WERI-Rb-1 (cell line): ENCODE data around the gene GPR89B.
"Not testable (repeated sequence)": the region's sequence is repeated elsewhere in the genome, so short reads cannot be mapped to it uniquely, and the experiment has no call there.

Experiments
- DNase-seq: peaks from one replicate; pipeline ENCODE4 v3.0.0-alpha.2; 2020
- H3K27ac ChIP-seq: fragments of 250-450 bp; sonication (Bioruptor Pico); 2 replicates; pipeline ENCODE4 v1.5.1; 2020; ENCODE audit warnings: mild to moderate bottlenecking, moderate library complexity
- H3K27me3 ChIP-seq: fragments of 250-450 bp; sonication (Bioruptor Pico); 2 replicates; pipeline ENCODE4 v1.5.1; 2021; ENCODE audit warnings: mild to moderate bottlenecking, low read depth, moderate library complexity; ENCODE audit not compliant: insufficient read depth, severe bottlenecking
- H3K36me3 ChIP-seq: fragments of 250-450 bp; sonication (Bioruptor Pico); 2 replicates; pipeline ENCODE4 v1.5.1; 2020; ENCODE audit warnings: mild to moderate bottlenecking, moderate library complexity
- H3K4me3 ChIP-seq: 2 replicates; pipeline ENCODE4 v1.5.1; 2011; ENCODE audit warnings: low read depth, mild to moderate bottlenecking, control low read depth, low read length
- H3K9me3 ChIP-seq: fragments of 250-450 bp; sonication (Bioruptor Pico); 2 replicates; pipeline ENCODE4 v1.5.1; 2021; ENCODE audit warnings: mild to moderate bottlenecking, moderate library complexity; ENCODE audit not compliant: severe bottlenecking
- TF ChIP-seq, protein P1 (sequence below): IDR thresholded peaks from 2 replicates; pipeline ENCODE4 v1.5.1; 2011; ENCODE audit warnings: low read depth, mild to moderate bottlenecking, control low read depth, inconsistent platforms, low read length

The GPR89B gene

DNA sequence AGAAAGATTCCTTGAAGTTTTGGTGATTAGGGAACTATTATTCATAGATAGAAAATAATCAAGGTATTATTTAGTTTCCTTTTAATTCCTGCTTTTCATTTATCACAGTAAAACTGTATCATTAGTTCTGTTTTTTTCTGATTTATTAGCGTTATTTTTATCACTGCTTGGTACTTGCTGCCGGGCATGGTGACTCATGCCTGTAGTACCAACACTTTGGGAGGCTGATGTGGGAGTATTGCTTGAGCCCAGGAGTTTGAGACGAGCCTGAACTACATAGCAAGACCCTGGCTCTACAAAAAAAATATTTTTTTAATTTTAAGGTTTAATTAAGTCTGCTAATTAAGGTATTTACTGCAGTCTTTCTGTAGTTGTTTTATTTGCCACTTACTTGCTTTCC, 59.7 kb downstream of the GPR89B start:
- not testable (repeated sequence) for H3K9me3 ChIP-seq, DNase-seq, H3K27me3 ChIP-seq, H3K4me3 ChIP-seq, H3K36me3 ChIP-seq, H3K27ac ChIP-seq

DNA sequence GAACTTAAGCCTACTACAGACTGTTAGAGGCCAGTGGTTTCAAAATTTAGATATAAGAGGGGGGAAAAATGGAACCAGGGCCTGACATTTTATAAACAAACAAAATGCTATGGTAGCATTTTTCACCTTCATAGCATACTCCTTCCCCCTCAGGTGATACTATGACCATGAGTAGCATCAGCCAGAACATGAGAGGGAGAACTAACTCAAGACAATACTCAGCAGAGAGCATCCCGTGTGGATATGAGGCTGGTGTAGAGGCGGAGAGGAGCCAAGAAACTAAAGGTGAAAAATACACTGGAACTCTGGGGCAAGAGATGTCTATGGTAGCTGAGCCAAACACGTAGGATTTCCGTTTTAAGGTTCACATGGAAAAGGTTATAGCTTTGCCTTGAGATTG, 64.7 kb downstream of the GPR89B start:
- not testable (repeated sequence) for H3K27me3 ChIP-seq, H3K4me3 ChIP-seq, H3K27ac ChIP-seq, H3K36me3 ChIP-seq, DNase-seq, H3K9me3 ChIP-seq

DNA sequence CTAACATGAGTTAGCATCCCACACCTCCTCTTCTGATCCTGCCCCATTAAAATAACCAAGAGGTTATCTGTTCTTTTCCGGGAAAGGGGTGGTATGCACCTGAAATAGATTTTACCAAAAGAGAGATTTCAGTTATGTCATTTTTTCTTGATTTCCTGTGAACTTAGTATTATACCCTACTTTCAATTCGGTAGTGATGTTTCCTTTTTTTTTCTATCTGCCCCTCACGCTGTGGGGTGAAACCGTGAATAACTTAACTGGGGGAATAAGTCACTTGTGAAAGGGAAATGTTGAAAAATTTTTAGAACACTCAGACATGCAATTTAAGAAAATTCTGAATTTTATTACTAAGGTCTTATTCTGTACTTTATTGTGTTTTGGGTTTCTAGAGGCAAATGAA, 65.2 kb downstream of the GPR89B start:
- not testable (repeated sequence) for H3K36me3 ChIP-seq, H3K27ac ChIP-seq, H3K4me3 ChIP-seq, H3K27me3 ChIP-seq, DNase-seq, H3K9me3 ChIP-seq

DNA sequence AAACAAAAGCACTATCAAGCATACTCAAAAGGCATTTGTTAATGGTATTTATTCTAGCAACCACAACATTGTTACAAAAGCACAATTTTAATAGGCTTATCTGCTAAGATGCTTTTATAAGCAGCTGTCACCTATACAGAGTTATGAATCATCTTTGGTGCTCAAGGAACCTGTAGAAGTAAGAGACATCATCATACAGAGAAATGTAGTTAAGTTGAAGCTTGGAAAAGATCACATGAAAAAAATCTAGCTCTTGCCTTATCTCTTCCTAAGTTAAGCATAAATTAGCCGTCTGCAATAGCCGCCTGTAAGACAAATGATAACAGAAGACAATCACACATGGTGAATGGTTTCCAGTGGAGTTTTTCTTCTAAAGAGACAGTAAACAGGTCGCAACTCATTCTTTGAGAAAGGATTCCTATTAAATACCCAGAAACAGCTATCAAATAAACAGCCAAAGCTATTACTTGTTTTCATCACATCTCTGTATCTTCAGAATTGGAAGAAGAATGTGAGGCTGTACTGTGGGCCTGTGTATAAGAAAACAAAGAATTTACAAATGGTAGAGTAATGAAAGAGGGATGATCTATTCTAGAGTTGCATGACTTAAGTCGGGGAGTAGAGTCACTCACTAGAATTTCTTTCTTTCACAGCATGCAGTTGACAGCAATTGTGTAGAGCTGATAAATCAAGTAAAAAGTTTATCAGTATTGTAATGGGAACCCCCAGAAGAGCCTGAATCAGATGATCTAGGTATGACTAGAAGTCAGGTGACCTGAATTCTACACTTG, 65.8 kb downstream of the GPR89B start:
- not testable (repeated sequence) for H3K9me3 ChIP-seq, DNase-seq, H3K36me3 ChIP-seq, H3K27me3 ChIP-seq, H3K27ac ChIP-seq, H3K4me3 ChIP-seq

DNA sequence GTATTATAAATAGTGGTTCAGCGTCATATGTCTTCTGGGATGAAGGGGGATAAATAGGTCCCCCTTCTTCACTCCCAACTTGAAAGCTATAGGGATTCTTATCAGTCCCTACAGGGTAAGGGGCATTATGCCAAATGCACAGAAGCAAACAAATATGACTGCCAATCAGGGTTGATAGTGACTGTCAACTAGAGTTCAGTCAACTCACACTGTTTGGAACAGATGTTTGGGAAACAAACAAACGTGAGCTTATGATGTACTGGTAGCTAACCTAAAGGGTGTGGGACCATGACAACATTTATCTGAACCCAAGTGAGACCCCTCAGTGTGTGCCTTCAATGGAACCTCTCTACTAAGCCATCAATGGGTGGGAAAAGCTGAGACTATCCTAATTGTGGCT, 67.9 kb downstream of the GPR89B start:
- DNase-seq = not testable (repeated sequence)

DNA sequence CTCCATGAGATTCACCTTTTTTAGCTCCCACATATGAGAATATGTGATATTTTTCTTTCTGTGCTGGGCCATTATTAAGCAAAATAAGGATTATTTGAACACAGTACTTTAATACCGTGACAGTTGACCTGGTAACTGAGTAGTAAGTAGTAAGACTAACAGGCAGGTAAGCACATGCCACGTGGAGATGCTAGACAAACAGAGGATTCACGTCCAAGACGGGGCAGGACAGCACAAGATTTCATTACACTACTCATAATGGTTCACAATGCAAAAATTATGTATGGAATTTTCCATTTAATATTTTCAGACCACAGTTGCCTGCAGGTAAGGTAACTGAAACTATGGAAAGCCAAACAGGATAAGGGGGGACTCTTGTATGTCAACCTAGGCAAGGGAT, 79.5 kb downstream of the GPR89B start:
- H3K4me3 ChIP-seq, H3K36me3 ChIP-seq, H3K27me3 ChIP-seq, DNase-seq, H3K9me3 ChIP-seq, H3K27ac ChIP-seq: not testable (repeated sequence)

More for the DNA sequence above, 67.9 kb downstream of the GPR89B start:
- not testable (repeated sequence) for H3K9me3 ChIP-seq, H3K27ac ChIP-seq, H3K4me3 ChIP-seq, H3K36me3 ChIP-seq, H3K27me3 ChIP-seq

DNA sequence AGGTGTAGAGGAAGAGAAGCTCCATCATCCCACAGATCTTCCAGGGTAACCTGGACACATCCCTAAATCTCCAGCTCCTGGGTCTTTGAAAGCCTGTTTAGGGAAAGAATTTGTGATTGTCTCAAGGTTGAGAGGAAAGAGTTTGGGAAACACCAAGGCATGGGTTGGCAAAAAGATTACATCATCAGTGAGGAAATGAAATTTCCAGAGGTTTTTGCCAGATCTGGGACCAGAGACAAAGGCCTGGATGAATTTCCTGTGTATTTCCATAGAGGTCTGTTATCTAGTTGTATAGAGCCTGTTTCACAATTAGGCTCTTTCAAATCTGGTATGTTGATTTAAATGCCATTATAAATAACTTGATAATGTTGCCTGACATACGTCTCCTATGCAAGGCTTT, 82.3 kb downstream of the GPR89B start:
- H3K36me3 ChIP-seq = no peaks in the 10 kb centered on the region; the same call in 1 of the 2 replicates
- DNase-seq = no peak
- 0 out of 2 replicates have a peak overlapping the region, but pooled peaks have one; percentile 1 for H3K27ac ChIP-seq
- no peak overlapping the region for H3K4me3 ChIP-seq
- TF ChIP-seq, protein P1, sequence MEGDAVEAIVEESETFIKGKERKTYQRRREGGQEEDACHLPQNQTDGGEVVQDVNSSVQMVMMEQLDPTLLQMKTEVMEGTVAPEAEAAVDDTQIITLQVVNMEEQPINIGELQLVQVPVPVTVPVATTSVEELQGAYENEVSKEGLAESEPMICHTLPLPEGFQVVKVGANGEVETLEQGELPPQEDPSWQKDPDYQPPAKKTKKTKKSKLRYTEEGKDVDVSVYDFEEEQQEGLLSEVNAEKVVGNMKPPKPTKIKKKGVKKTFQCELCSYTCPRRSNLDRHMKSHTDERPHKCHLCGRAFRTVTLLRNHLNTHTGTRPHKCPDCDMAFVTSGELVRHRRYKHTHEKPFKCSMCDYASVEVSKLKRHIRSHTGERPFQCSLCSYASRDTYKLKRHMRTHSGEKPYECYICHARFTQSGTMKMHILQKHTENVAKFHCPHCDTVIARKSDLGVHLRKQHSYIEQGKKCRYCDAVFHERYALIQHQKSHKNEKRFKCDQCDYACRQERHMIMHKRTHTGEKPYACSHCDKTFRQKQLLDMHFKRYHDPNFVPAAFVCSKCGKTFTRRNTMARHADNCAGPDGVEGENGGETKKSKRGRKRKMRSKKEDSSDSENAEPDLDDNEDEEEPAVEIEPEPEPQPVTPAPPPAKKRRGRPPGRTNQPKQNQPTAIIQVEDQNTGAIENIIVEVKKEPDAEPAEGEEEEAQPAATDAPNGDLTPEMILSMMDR = no peak
- peaks cover 4% of the 10 kb centered on the region for H3K9me3 ChIP-seq
- H3K27me3 ChIP-seq = no peaks in the 10 kb centered on the region

DNA sequence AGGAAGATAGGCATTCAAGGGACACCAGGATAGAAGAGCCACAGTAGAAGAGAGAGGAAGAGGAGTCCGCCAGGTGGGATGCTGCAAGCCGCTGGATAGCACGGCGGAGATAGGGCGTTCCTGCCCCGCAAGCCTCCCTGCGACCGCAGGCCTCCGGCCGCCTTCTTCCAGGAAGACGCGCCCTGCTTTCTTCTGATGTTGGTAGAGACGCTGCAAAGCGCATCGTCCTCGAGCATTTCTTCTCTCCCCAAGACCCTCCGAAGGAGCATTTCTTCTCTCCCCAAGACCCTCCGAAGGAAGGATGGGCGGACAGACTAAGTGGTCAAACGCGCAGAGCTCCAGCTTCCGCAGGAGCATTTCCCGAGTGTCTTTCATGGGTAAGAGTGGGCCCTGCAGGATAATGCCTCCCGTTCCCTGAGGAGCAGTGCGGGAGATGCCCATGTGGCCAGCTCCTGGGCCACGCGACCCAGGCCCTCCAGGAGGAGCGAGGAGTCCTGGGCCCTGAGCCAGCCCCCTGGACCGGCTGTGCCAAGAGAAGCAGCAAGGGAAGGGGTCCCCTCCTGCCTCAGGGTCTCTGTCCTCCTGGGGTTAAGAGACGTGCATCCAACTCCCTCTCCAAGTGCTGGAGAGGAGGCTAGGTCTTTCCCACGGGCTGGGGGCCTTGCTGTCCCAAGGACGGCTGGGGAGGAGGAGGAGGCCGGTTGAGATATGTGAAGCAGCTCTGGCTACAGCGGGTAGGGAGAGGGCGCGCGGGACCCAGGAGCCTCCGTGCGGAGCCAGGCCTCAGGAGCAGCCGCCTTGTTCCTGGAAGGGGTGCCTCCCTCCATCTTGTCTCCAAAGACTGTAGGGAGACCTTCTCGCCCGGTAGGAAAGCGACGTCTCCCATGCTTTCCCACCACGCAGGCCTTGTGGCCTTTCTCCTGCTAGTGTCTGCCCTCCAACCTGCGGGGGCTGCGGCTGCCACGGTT, 85.2 kb downstream of the GPR89B start:
- not testable (repeated sequence) for H3K9me3 ChIP-seq, H3K36me3 ChIP-seq, DNase-seq, H3K27ac ChIP-seq, H3K27me3 ChIP-seq, H3K4me3 ChIP-seq

DNA sequence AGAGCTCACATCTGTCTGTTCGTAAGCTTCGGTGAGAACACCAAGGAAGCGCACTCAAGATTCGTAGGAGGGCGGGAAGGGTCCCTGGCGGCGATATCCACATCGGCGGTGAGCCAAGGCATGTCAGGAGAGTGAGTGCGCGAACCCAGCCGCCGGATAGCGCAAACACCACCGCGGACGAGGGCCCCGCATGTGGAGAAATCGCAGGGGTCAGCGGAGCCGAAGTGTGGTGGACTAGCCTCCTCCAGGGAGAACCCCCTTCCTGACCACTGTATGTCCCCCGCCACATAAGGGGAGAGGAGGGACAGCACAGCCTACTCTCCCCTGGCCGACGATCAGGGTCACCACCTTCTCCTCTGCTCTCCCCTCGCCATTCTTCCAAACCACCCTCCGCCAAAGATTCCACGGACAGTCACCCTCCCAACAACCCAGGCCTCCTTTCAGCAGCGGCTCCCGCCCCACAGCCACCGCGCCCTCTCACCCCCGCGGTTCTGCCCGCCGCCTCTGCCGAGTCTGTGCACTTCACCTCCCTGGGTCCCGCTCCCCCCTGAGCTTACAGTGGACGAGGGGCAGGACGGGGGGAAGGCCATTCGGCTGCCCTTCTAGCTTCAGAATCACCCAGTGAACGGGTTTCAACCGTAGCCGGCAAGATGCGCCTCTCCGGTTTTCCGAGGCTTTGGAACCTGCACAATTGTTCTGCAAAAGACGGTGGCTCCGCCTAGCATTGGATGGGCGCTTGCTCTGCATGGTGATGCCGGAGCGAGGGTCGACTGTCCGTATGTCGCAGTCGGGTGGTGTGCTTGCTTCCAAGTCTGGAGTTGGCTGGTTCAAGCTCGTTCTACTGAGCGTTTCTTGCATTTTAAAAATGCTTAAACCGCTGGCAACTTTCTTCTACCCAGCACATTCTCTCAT, 86.3 kb downstream of the GPR89B start:
- H3K36me3 ChIP-seq, H3K27me3 ChIP-seq, H3K27ac ChIP-seq, DNase-seq, H3K4me3 ChIP-seq, H3K9me3 ChIP-seq: not testable (repeated sequence)

DNA sequence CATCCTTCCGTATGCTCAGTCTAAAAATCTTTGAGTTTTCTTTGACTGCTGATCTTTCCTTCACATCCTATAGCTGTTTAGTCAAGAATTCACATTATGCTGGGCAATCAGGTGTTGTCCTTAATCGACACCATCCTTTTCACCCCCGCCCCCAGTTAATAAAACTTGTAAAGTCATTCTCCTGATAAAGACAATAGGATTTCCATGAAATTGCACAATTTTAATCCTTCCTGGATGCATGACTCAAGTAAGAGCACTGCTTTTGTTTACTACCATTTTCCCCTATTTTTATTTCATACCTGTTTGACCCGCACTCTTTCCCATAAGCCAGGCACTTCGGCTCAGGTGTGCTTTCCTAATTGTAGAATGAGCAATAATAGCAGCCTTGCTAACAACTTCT, 96.7 kb downstream of the GPR89B start:
- not testable (repeated sequence) for H3K9me3 ChIP-seq, H3K27ac ChIP-seq, H3K27me3 ChIP-seq, H3K4me3 ChIP-seq, H3K36me3 ChIP-seq, DNase-seq

DNA sequence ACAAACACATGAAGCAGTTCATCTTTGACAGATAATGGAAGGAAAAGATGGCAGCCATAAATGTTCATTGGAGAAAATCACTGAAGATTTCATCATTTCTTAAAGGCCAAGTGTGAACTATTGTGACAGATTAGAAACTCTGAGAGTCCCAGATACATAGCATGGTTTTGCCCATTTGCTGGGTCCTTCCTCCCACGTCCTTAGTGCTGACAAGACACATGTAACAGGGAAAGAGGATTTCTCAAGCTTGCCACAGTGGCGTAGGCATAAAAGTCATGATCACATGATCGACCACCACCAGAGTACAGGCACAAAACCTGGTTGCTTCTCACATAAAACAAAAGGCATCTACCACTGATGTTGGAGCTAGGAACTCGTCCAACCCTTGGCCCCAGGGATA, 98.8 kb downstream of the GPR89B start:
- not testable (repeated sequence) for H3K4me3 ChIP-seq, H3K36me3 ChIP-seq, DNase-seq, H3K9me3 ChIP-seq, H3K27ac ChIP-seq, H3K27me3 ChIP-seq

DNA sequence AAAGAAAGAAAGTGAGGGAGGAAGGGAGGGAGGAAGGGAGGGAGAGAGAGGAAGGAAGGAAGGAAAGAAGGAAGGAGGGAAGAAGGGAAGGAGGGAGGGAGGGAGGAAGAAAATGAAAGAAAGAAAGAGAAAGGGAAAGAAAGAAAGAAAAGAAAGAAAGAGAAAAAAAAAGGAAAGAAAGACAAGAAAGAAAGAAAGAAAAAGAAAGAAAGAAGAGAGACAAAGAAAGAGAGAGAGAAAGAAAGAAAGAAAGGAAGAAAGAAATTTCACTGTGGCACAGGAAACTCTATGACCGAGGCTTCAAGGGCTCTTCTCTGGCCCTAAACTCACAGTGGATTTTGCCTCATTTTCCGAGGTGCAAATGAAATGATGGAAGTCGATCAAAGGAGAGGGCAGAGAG, 104.0 kb downstream of the GPR89B start:
- H3K27me3 ChIP-seq, H3K27ac ChIP-seq, DNase-seq, H3K9me3 ChIP-seq, H3K4me3 ChIP-seq, H3K36me3 ChIP-seq: not testable (repeated sequence)

DNA sequence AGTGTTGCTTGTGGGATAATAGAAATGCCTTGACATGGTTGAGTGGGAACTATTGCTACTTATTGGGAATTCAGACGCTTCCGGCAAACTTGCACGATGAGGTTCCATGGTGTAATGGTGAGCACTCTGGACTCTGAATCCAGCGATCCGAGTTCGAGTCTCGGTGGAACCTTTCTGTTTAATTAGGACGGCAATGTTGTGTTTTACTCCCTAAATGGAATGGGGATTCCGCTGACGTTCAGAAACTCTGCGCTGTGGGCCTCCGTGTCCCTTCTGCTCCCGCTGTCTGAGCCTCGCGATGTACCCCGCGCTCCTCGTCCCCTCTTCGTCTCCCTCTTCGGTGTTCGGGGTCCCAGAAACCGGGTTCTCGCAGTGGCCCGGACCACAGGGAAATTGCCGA, 104.5 kb downstream of the GPR89B start:
- H3K36me3 ChIP-seq, H3K27ac ChIP-seq, H3K4me3 ChIP-seq, H3K27me3 ChIP-seq, H3K9me3 ChIP-seq, DNase-seq: not testable (repeated sequence)
